Smooth muscle cell (in vitro differentiated cells): ENCODE measurements around the gene LITAFD. TPM values are rescaled to one million over a fixed set of nuclear protein-coding genes. Genes with fewer than 3 reads are reported as not detected.
"Not testable (repeated sequence)": the region's sequence is repeated elsewhere in the genome, so short reads cannot be mapped to it uniquely, and the experiment has no call there.

Experiments used
- DNase-seq: peaks from one replicate; lab custom pipeline; 2025; ENCODE audit not compliant: unreplicated experiment; lab: John Stamatoyannopoulos, UW
- H2AFZ ChIP-seq: fragments of 200-600 bp; sonication (generic); 2 replicates; pipeline ENCODE4 v1.6.0; 2016; ENCODE audit warnings: antibody characterized with exemption, low read depth, mild to moderate bottlenecking
- H3F3A ChIP-seq: fragments of 200-600 bp; sonication (generic); 2 replicates; pipeline ENCODE4 v1.6.0; 2017; ENCODE audit warnings: antibody characterized with exemption, low read depth
- H3K27ac ChIP-seq: fragments of 200-600 bp; sonication (generic); 2 replicates; pipeline ENCODE4 v1.5.1; 2016; ENCODE audit warnings: low read depth, mild to moderate bottlenecking
- H3K27me3 ChIP-seq: fragments of 200-600 bp; sonication (generic); 2 replicates; pipeline ENCODE4 v1.6.1; 2016; ENCODE audit warnings: low read depth, mild to moderate bottlenecking
- H3K36me3 ChIP-seq: fragments of 200-600 bp; sonication (generic); 2 replicates; pipeline ENCODE4 v1.5.1; 2016; ENCODE audit warnings: low read depth
- H3K4me1 ChIP-seq: fragments of 200-600 bp; sonication (generic); 2 replicates; pipeline ENCODE4 v1.5.1; 2016; ENCODE audit warnings: low read depth
- H3K4me2 ChIP-seq: fragments of 200-600 bp; sonication (generic); 2 replicates; pipeline ENCODE4 v1.6.0; 2016; ENCODE audit warnings: mild to moderate bottlenecking
- H3K4me3 ChIP-seq: fragments of 200-600 bp; sonication (generic); 2 replicates; pipeline ENCODE4 v1.5.1; 2016; ENCODE audit warnings: mild to moderate bottlenecking
- H3K79me2 ChIP-seq: fragments of 200-600 bp; sonication (generic); 2 replicates; pipeline ENCODE4 v1.6.0; 2016; ENCODE audit warnings: low read depth, mild to moderate bottlenecking
- H3K9ac ChIP-seq: fragments of 200-600 bp; sonication (generic); 2 replicates; pipeline ENCODE4 v1.6.0; 2016; ENCODE audit warnings: low read depth
- H3K9me3 ChIP-seq: fragments of 200-600 bp; sonication (generic); replicated peaks from 2 replicates; pipeline ENCODE4 v1.5.1; 2016; ENCODE audit warnings: low read depth
- H4K20me1 ChIP-seq: fragments of 200-600 bp; sonication (generic); 2 replicates; pipeline ENCODE4 v1.6.0; 2016; ENCODE audit warnings: low read depth
- WGBS: methylation state at CpG from one replicate; pipeline ENCODE4 v1.1.7; 2016; ENCODE audit warnings: low lambda C conversion rate; 5-methylcytosine and 5-hydroxymethylcytosine counted together
- polyA plus RNA-seq: library from polyadenylated mRNA; unstranded; fragments of >200 nt; fragmentation: Nextera tagmentation; extraction: Ambion mirVana; gene quantifications from 2 replicates; pipeline ENCODE4 v1.2.1, GENCODE V29; 2016
- total RNA-seq: library from RNA; depleted of rRNA; stranded (reverse); fragments of >200 nt; gene quantifications from 2 replicates; pipeline ENCODE4 v1.2.3, GENCODE V29; 2014
- TF ChIP-seq, protein P1 (sequence below): fragments of 200-600 bp; sonication (generic); IDR thresholded peaks from 2 replicates; pipeline ENCODE4 v1.5.1; 2017; ENCODE audit warnings: borderline replicate concordance, mild to moderate bottlenecking, antibody characterized with exemption; ENCODE audit not compliant: insufficient read depth, poor library complexity, severe bottlenecking

LITAFD gene
- total and polyA plus RNA-seq, 2 experiments from 2014 or later: not detected

DNA sequence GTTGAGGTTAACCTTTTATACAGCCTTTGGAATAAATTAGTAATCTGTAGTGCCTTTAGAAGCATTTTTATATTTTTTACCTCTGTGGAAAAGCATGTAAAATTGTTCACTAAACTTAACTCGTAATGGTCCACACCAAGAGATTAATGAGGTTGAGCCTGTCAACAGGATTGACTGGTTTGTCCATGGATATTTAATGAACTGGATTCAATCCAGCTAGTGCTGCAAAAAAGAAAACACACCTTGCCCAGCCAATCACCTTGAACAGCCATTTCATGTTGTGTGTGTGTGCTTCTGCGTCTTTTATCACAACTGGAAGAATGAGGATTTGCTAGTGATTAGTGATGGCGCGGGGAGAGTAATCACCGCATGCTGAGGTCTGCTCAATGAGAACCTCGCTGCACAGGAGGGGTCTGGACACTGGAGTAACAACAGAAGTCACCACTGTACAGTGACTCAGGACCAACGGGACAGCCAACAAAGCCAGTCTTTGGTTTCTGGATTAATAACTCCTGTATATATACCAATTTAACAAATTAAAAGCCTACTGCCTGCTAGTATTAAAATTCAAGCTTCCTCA lies 33.7 kb downstream of the LITAFD start:
- Histone ChIP-seq H3F3A (peaks cover 4% of the 10 kb centered on the region), H4K20me1 (peaks cover 98% of the 10 kb centered on the region), H3K4me1 (no peaks in the 10 kb centered on the region), H2AFZ (no peak overlapping the region), H3K27me3 (no peaks in the 10 kb centered on the region), H3K79me2 (peaks cover 81% of the 10 kb centered on the region), H3K9ac (no peak overlapping the region), H3K9me3 (no peaks in the 10 kb centered on the region), H3K4me2 (no peak overlapping the region), H3K36me3 (peaks cover 28% of the 10 kb centered on the region), H3K4me3 (no peak overlapping the region), H3K27ac (no peak overlapping the region)
- 91% methylated on average over 7 of the region's 7 CpGs for whole genome bisulfite sequencing
- DNase-seq: no peak
- TF ChIP-seq, protein P1, sequence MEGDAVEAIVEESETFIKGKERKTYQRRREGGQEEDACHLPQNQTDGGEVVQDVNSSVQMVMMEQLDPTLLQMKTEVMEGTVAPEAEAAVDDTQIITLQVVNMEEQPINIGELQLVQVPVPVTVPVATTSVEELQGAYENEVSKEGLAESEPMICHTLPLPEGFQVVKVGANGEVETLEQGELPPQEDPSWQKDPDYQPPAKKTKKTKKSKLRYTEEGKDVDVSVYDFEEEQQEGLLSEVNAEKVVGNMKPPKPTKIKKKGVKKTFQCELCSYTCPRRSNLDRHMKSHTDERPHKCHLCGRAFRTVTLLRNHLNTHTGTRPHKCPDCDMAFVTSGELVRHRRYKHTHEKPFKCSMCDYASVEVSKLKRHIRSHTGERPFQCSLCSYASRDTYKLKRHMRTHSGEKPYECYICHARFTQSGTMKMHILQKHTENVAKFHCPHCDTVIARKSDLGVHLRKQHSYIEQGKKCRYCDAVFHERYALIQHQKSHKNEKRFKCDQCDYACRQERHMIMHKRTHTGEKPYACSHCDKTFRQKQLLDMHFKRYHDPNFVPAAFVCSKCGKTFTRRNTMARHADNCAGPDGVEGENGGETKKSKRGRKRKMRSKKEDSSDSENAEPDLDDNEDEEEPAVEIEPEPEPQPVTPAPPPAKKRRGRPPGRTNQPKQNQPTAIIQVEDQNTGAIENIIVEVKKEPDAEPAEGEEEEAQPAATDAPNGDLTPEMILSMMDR: no peak

DNA sequence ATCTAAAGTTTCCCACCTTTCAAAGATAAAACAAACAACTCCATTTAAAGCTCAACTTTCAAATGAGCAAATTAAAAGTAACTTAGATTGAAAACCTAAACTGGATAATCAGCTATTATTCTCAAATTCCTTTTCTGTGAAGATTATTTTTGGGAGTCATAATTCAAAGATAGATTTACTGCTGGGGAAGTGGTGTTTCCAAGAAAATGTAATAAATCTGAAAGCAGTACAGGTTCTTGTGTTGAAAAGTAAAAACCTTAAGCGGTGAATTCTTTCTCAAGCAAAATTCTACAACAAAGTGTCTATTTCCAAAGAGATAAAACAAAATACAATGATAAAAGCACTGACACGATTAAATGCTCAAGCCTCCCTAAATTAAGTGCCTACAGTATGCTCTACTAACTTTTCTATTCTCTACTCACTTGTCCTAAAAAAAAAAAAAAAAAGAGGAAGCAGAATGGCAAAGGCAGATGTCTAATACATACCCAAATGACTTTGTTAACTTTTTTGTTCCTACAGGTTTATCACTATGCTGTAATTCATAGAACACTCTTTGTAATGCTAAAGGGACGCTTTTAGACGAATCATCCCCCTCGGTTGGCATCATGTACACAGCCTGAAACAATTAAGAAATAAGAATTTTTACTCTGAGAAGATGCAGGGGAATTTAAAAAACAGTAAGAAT lies 34.5 kb downstream of the LITAFD start:
- Histone ChIP-seq H3K4me2 (no peak overlapping the region), H3K9ac (no peak overlapping the region), H4K20me1 (peaks cover 98% of the 10 kb centered on the region), H3K4me1 (no peaks in the 10 kb centered on the region), H3K9me3 (no peaks in the 10 kb centered on the region), H3K4me3 (no peak overlapping the region), H3F3A (peaks cover under 1% of the 10 kb centered on the region), H3K36me3 (peaks cover 36% of the 10 kb centered on the region), H3K27ac (no peak overlapping the region), H3K27me3 (no peaks in the 10 kb centered on the region), H2AFZ (no peak overlapping the region), H3K79me2 (peaks cover 82% of the 10 kb centered on the region)
- WGBS: 97% methylated on average over 5 of the region's 5 CpGs
- TF ChIP-seq, protein P1: no peak
- DNase-seq: no peak

DNA sequence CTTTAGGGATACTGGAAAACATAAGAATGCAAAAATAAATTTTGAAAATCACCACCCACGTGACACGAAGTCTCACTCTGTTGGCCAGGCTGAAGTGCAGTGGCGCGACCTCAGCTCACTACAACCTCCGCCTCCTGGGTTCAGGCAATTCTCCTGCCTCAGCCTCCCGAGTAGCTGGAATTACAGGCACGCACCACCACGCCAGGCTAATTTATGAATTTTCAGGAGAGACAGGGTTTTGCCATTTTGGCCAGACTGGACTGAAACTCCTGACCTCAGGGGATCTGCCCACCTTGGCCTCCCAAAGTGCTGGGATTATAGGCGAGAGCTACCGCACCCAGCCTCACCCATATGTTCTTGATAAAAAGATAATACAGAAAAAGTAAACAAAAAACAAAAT lies 35.2 kb downstream of the LITAFD start:
- H3K4me2 ChIP-seq, H2AFZ ChIP-seq, H3K27me3 ChIP-seq, H3K4me1 ChIP-seq, H3K4me3 ChIP-seq, H3F3A ChIP-seq, DNase-seq, H3K9ac ChIP-seq, H3K9me3 ChIP-seq, H3K27ac ChIP-seq: not testable (repeated sequence)
- WGBS: 97% methylated on average over 10 of the region's 10 CpGs
- H3K79me2 ChIP-seq: peaks cover 85% of the 10 kb centered on the region
- H4K20me1 ChIP-seq: peaks cover 97% of the 10 kb centered on the region
- peaks cover 38% of the 10 kb centered on the region for H3K36me3 ChIP-seq

- Histone ChIP-seq H3F3A (no peaks in the 10 kb centered on the region), H3K9ac (no peak overlapping the region), H3K4me2 (no peak overlapping the region), H2AFZ (no peak overlapping the region), H4K20me1 (peaks cover 97% of the 10 kb centered on the region), H3K36me3 (peaks cover 44% of the 10 kb centered on the region), H3K9me3 (no peaks in the 10 kb centered on the region), H3K4me3 (no peak overlapping the region), H3K4me1 (no peaks in the 10 kb centered on the region), H3K27me3 (no peaks in the 10 kb centered on the region), H3K27ac (no peak overlapping the region), H3K79me2 (peaks cover 89% of the 10 kb centered on the region)
- TF ChIP-seq, protein P1: no peak
- DNase-seq: no peak
- 94% methylated on average over 18 of the region's 18 CpGs for WGBS
These were observed 37.2 kb downstream of the LITAFD start for GRCh38 chr16:8919089-8919933.
